ENCODE results near the gene ENPP1. TPM values are rescaled to one million over a fixed set of nuclear protein-coding genes. Genes with fewer than 3 reads are reported as not detected.

The ENPP1 gene
- total and polyA plus RNA-seq, 9 of the 15 experiments (the other 6 are each of a cell fraction or from before 2014, with no cell fraction given) = 0.03 to 0.56 (median 0.14) TPM

GRCh38 chr6:131764350-131764749, 43.5 kb upstream of the ENPP1 start (continued):
- TF ChIP-seq, protein P1, sequence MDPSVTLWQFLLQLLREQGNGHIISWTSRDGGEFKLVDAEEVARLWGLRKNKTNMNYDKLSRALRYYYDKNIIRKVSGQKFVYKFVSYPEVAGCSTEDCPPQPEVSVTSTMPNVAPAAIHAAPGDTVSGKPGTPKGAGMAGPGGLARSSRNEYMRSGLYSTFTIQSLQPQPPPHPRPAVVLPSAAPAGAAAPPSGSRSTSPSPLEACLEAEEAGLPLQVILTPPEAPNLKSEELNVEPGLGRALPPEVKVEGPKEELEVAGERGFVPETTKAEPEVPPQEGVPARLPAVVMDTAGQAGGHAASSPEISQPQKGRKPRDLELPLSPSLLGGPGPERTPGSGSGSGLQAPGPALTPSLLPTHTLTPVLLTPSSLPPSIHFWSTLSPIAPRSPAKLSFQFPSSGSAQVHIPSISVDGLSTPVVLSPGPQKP (CRISPR knock-in tag; IDR thresholded peaks at IDR 0.05) = no peak
- TF ChIP-seq, protein P2, sequence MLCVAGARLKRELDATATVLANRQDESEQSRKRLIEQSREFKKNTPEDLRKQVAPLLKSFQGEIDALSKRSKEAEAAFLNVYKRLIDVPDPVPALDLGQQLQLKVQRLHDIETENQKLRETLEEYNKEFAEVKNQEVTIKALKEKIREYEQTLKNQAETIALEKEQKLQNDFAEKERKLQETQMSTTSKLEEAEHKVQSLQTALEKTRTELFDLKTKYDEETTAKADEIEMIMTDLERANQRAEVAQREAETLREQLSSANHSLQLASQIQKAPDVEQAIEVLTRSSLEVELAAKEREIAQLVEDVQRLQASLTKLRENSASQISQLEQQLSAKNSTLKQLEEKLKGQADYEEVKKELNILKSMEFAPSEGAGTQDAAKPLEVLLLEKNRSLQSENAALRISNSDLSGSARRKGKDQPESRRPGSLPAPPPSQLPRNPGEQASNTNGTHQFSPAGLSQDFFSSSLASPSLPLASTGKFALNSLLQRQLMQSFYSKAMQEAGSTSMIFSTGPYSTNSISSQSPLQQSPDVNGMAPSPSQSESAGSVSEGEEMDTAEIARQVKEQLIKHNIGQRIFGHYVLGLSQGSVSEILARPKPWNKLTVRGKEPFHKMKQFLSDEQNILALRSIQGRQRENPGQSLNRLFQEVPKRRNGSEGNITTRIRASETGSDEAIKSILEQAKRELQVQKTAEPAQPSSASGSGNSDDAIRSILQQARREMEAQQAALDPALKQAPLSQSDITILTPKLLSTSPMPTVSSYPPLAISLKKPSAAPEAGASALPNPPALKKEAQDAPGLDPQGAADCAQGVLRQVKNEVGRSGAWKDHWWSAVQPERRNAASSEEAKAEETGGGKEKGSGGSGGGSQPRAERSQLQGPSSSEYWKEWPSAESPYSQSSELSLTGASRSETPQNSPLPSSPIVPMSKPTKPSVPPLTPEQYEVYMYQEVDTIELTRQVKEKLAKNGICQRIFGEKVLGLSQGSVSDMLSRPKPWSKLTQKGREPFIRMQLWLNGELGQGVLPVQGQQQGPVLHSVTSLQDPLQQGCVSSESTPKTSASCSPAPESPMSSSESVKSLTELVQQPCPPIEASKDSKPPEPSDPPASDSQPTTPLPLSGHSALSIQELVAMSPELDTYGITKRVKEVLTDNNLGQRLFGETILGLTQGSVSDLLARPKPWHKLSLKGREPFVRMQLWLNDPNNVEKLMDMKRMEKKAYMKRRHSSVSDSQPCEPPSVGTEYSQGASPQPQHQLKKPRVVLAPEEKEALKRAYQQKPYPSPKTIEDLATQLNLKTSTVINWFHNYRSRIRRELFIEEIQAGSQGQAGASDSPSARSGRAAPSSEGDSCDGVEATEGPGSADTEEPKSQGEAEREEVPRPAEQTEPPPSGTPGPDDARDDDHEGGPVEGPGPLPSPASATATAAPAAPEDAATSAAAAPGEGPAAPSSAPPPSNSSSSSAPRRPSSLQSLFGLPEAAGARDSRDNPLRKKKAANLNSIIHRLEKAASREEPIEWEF (CRISPR knock-in tag; IDR thresholded peaks at IDR 0.05) = no peak

- H3K27me3 ChIP-seq (ENCODE audit: control insufficient read depth in 2 of 2, insufficient read depth in 2 of 2, low read length in 2 of 2) = 0 out of 5 replicates have a peak, but pooled peaks cover 0 to 2% of the 10 kb centered on the region in 2 experiments
- H3K79me2 ChIP-seq (ENCODE audit: control insufficient read depth, insufficient read depth, low read length) = no peaks in the 10 kb centered on the region
- no peaks in the 10 kb centered on the region for H3K9me1 ChIP-seq (ENCODE audit: control insufficient read depth, insufficient read depth, low read length)
- H3K27ac ChIP-seq (ENCODE audit: extremely low read depth, low read depth, low read length) = no peak overlapping the region
- H3K4me3 ChIP-seq = no peak overlapping the region
- DNase-seq (ENCODE audit: extremely low read depth in 1 of 4, low spot score in 3 of 4) = no peak
- H3K4me1 ChIP-seq (replicated peaks in 1 of 2; ENCODE audit: control insufficient read depth in 2 of 2, insufficient read depth in 2 of 2, low read length in 2 of 2) = no peaks in the 10 kb centered on the region; a peak in 1 of 5 replicates
- H3K36me3 ChIP-seq (ENCODE audit: control insufficient read depth, insufficient read depth, low read length) = no peaks in the 10 kb centered on the region
- in situ Hi-C loops (cut with MboI) (no loop called here), intact Hi-C loops (cut with micrococcal nuclease) (no loop called here)
- under 1% methylated on average over 9 of the region's 9 CpGs for WGBS (ENCODE audit: insufficient coverage, low coverage, missing lambda C conversion rate)
- POLR2A ChIA-PET = no interaction called here
- CTCF ChIA-PET (ENCODE audit: low intra/inter-chr PET ratio) = no interaction called here
- H3K4me2 ChIP-seq (ENCODE audit: insufficient read depth, low read length) = no peak overlapping the region
- ATAC-seq = no peak
- BruUV-seq (replicated peaks) = no TSS peak
- no peak overlapping the region for H2AFZ ChIP-seq (ENCODE audit: low read depth, low read length)
- H4K20me1 ChIP-seq (replicated peaks; ENCODE audit: control insufficient read depth, insufficient read depth, low read length) = no peaks in the 10 kb centered on the region
- FAIRE-seq = no peak
- H3K9ac ChIP-seq (ENCODE audit: insufficient read depth in 1 of 2, low read depth in 2 of 2, low read length in 2 of 2) = no peak overlapping the region
- no peaks in the 10 kb centered on the region for H3K9me3 ChIP-seq (replicated peaks; ENCODE audit: control insufficient read depth, insufficient read depth, low read depth, low read length)
- TF ChIP-seq AFF1 (IDR thresholded peaks at IDR 0.05; ENCODE audit: low read depth in 1 of 2, partially characterized antibody in 2 of 2) = no peak
- no peak for TF ChIP-seq ZFP36 (IDR thresholded peaks at IDR 0.05; ENCODE audit: low read depth, low read length, partially characterized antibody)
- TF ChIP-seq FOXP1 (CRISPR knock-in tag; IDR thresholded peaks at IDR 0.05) = no peak
- TF ChIP-seq SIN3B (IDR thresholded peaks at IDR 0.05; ENCODE audit: low read depth) = no peak
- TF ChIP-seq SMARCB1 (IDR thresholded peaks at IDR 0.05; ENCODE audit: insufficient read length, low read depth) = no peak
- TF ChIP-seq SPI1 (IDR thresholded peaks at IDR 0.05; ENCODE audit: borderline replicate concordance, low read depth, low read length) = no peak
These were observed 42.6 kb upstream of the ENPP1 start for GRCh38 chr6:131765081-131765803.

All from K562 (cell line).